Fibroblast of gingiva (primary cell): ENCODE data around the gene NTN3.
"Not testable (repeated sequence)": the region's sequence is repeated elsewhere in the genome, so short reads cannot be mapped to it uniquely, and the experiment has no call there.

ENCODE experiments used
- DNase-seq: peaks from one replicate; pipeline ENCODE4 v3.0.0-alpha.2; 2011; ENCODE audit warnings: low read depth

Gene NTN3

GRCh38 chr16:2479996-2480395 lies 8.9 kb downstream of the NTN3 start:
- DNase-seq, result not testable (repeated sequence)

GRCh38 chr16:2480948-2481347 lies 9.9 kb downstream of the NTN3 start:
- DNase-seq, result no peak

- no peak for DNase-seq
Measured at GRCh38 chr16:2481676-2482075, 10.6 kb downstream of the NTN3 start.

GRCh38 chr16:2482249-2482648 lies 11.2 kb downstream of the NTN3 start:
- DNase-seq, result no peak

GRCh38 chr16:2482708-2483534 lies 11.8 kb downstream of the NTN3 start:
- peak; percentile 79 for DNase-seq

- DNase-seq, result no peak
Measured at GRCh38 chr16:2483939-2484897, 13.1 kb downstream of the NTN3 start.

- no peak for DNase-seq
Measured at GRCh38 chr16:2484898-2485508, 13.9 kb downstream of the NTN3 start.

GRCh38 chr16:2485811-2486507 lies 14.9 kb downstream of the NTN3 start:
- DNase-seq, result no peak

- DNase-seq, result no peak
Measured at GRCh38 chr16:2486645-2487516, 15.8 kb downstream of the NTN3 start.

- DNase-seq, result no peak
Measured at GRCh38 chr16:2487517-2487842, 16.4 kb downstream of the NTN3 start.

GRCh38 chr16:2487903-2488531 lies 16.9 kb downstream of the NTN3 start:
- no peak for DNase-seq

- DNase-seq, result no peak
Measured at GRCh38 chr16:2489581-2489980, 18.5 kb downstream of the NTN3 start.

GRCh38 chr16:2490190-2491105 lies 19.4 kb downstream of the NTN3 start:
- no peak for DNase-seq

- no peak for DNase-seq
Measured at GRCh38 chr16:2492292-2492691, 21.2 kb downstream of the NTN3 start.

GRCh38 chr16:2493605-2494004 lies 22.5 kb downstream of the NTN3 start:
- DNase-seq, result no peak

- no peak for DNase-seq
Measured at GRCh38 chr16:2494616-2495015, 23.5 kb downstream of the NTN3 start.

- DNase-seq, result no peak
Measured at GRCh38 chr16:2495041-2495440, 23.9 kb downstream of the NTN3 start.

- no peak for DNase-seq
Measured at GRCh38 chr16:2496223-2497115, 25.4 kb downstream of the NTN3 start.
